CD4-positive, alpha-beta T cell treated with Interleukin-10 for 1 hour (primary cell): ENCODE results near the gene HES2.
A peak's percentile ranks its signal among the peaks of the same experiment; 100 is the strongest.
"Not testable (repeated sequence)": the region's sequence is repeated elsewhere in the genome, so short reads cannot be mapped to it uniquely, and the experiment has no call there.

Source experiments
- DNase-seq: peaks from one replicate; pipeline ENCODE4 v3.0.0-alpha.2; 2020

The HES2 gene

GRCh38 chr1:6416295-6416656 lies 3.4 kb downstream of the HES2 start:
- no peak for DNase-seq

- DNase-seq, result no peak
These were observed 4.7 kb downstream of the HES2 start for GRCh38 chr1:6414881-6415626.

- DNase-seq, result peak; percentile 35
These were observed 5.3 kb downstream of the HES2 start for GRCh38 chr1:6414443-6414844.

- no peak for DNase-seq
These were observed 6.8 kb downstream of the HES2 start for GRCh38 chr1:6412896-6413295.

GRCh38 chr1:6410248-6410893 lies 9.3 kb downstream of the HES2 start:
- DNase-seq, result no peak

GRCh38 chr1:6409733-6410132 lies 10.0 kb downstream of the HES2 start:
- DNase-seq, result no peak

GRCh38 chr1:6409053-6409452 lies 10.7 kb downstream of the HES2 start:
- DNase-seq, result no peak

- DNase-seq, result no peak
These were observed 11.7 kb downstream of the HES2 start for GRCh38 chr1:6408023-6408422.

- no peak for DNase-seq
These were observed 18.0 kb downstream of the HES2 start for GRCh38 chr1:6401673-6402072.

GRCh38 chr1:6399294-6399693 lies 20.4 kb downstream of the HES2 start:
- DNase-seq, result no peak

GRCh38 chr1:6397844-6398441 lies 21.8 kb downstream of the HES2 start:
- no peak for DNase-seq

GRCh38 chr1:6396998-6397397 lies 22.7 kb downstream of the HES2 start:
- DNase-seq, result no peak

GRCh38 chr1:6395781-6396244 lies 23.9 kb downstream of the HES2 start:
- DNase-seq, result not testable (repeated sequence)

- not testable (repeated sequence) for DNase-seq
These were observed 24.6 kb downstream of the HES2 start for GRCh38 chr1:6395130-6395529.

- DNase-seq, result peak; percentile 92
These were observed 26.1 kb downstream of the HES2 start, which contains the start of gene ACOT7 for GRCh38 chr1:6393400-6394187. TSS of gene ACOT7 (minus strand) at chr1:6393767. CDS start at chr1:6393399, 368 bp downstream.

GRCh38 chr1:6392809-6393399 lies 26.8 kb downstream of the HES2 start:
- DNase-seq, result no peak

- DNase-seq, result peak; percentile 3
These were observed 27.5 kb downstream of the HES2 start for GRCh38 chr1:6391951-6392808.

GRCh38 chr1:6389971-6390370 lies 29.7 kb downstream of the HES2 start:
- DNase-seq, result no peak

- DNase-seq, result no peak
These were observed 33.3 kb downstream of the HES2 start for GRCh38 chr1:6386371-6386949.

GRCh38 chr1:6385488-6386191 lies 34.1 kb downstream of the HES2 start:
- DNase-seq, result no peak

GRCh38 chr1:6384962-6385361 lies 34.8 kb downstream of the HES2 start:
- no peak for DNase-seq
